GM12864 (cell line): ENCODE measurements around the gene KCNJ12.
"Not testable (repeated sequence)": the region's sequence is repeated elsewhere in the genome, so short reads cannot be mapped to it uniquely, and the experiment has no call there.

Source experiments
- DNase-seq: peaks from one replicate; pipeline ENCODE4 v3.0.0-alpha.2; 2011; ENCODE audit warnings: low read depth
- H3K4me3 ChIP-seq: 2 replicates; pipeline ENCODE4 v1.5.1; 2011; ENCODE audit warnings: mild to moderate bottlenecking, low read depth, low read length, control low read depth
- CTCF ChIP-seq: IDR thresholded peaks from 2 replicates; pipeline ENCODE4 v1.5.1; 2011; ENCODE audit warnings: low read depth, mild to moderate bottlenecking, moderate library complexity, low read length, control low read depth, inconsistent platforms; ENCODE audit errors: missing control alignments

Gene KCNJ12

GRCh38 chr17:21376081-21376758 lies at the start of gene KCNJ12:
KCNJ12 (plus strand) TSS chr17:21376357; CDS start chr17:21415343, 38,986 bp downstream.
- DNase-seq, result no peak
- TF ChIP-seq CTCF, result no peak
- no peak within 1 kb of the TSS for H3K4me3 ChIP-seq

GRCh38 chr17:21327921-21328320 lies 48.2 kb upstream of the KCNJ12 start:
- H3K4me3 ChIP-seq, DNase-seq: not testable (repeated sequence)

GRCh38 chr17:21328778-21329177 lies 47.4 kb upstream of the KCNJ12 start:
- DNase-seq, H3K4me3 ChIP-seq: not testable (repeated sequence)

- no peak for TF ChIP-seq CTCF
- no peak overlapping the region for H3K4me3 ChIP-seq
- DNase-seq, result no peak
These were observed 45.6 kb upstream of the KCNJ12 start for GRCh38 chr17:21330436-21331160.

GRCh38 chr17:21336541-21337294 lies 39.4 kb upstream of the KCNJ12 start:
- DNase-seq, H3K4me3 ChIP-seq: not testable (repeated sequence)

GRCh38 chr17:21337981-21338625 lies 38.1 kb upstream of the KCNJ12 start:
- not testable (repeated sequence) for DNase-seq, H3K4me3 ChIP-seq

GRCh38 chr17:21339011-21339410 lies 37.1 kb upstream of the KCNJ12 start:
- no peak for DNase-seq
- TF ChIP-seq CTCF, result no peak
- H3K4me3 ChIP-seq, result no peak overlapping the region

- not testable (repeated sequence) for H3K4me3 ChIP-seq
These were observed 36.6 kb upstream of the KCNJ12 start for GRCh38 chr17:21339571-21339970.

GRCh38 chr17:21340407-21340806 lies 35.8 kb upstream of the KCNJ12 start:
- not testable (repeated sequence) for DNase-seq, H3K4me3 ChIP-seq

More at GRCh38 chr17:21339571-21339970, 36.6 kb upstream of the KCNJ12 start:
- DNase-seq, result not testable (repeated sequence)

- not testable (repeated sequence) for DNase-seq, H3K4me3 ChIP-seq
These were observed 34.9 kb upstream of the KCNJ12 start for GRCh38 chr17:21341279-21341678.

GRCh38 chr17:21341925-21342540 lies 34.1 kb upstream of the KCNJ12 start:
- not testable (repeated sequence) for H3K4me3 ChIP-seq, DNase-seq

- H3K4me3 ChIP-seq, DNase-seq: not testable (repeated sequence)
These were observed 32.9 kb upstream of the KCNJ12 start for GRCh38 chr17:21343061-21343949.

GRCh38 chr17:21344801-21345200 lies 31.4 kb upstream of the KCNJ12 start:
- not testable (repeated sequence) for DNase-seq

More at GRCh38 chr17:21344801-21345200, 31.4 kb upstream of the KCNJ12 start:
- H3K4me3 ChIP-seq, result not testable (repeated sequence)
